GM21786 (cell line): ENCODE measurements around the gene CEMIP2.

Experiments
- ATAC-seq: cut with Tn5 transposase; IDR thresholded peaks from one replicate; pipeline ENCODE4 v1.9.1; 2021; ENCODE audit not compliant: unreplicated experiment

Gene CEMIP2

DNA sequence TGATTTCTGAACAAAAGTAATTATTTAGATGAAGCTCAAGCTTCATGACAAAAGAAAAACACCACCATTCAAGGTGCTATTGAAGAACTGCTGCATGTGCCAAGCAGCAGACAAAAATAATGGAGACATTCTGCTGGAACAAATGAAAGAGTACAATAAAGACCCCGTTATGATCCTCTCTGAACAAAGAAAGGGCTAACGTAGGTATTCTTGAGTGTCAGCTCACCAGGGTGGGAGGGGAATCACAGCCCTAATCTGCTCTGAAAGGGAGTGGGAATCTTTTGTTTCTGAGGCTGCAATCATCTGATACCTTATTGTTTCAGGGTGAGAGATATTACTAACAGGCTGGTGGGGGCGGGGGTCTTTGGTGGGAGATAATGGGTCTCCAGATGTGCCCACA is 15.4 kb downstream of the CEMIP2 start:
- no peak for ATAC-seq

DNA sequence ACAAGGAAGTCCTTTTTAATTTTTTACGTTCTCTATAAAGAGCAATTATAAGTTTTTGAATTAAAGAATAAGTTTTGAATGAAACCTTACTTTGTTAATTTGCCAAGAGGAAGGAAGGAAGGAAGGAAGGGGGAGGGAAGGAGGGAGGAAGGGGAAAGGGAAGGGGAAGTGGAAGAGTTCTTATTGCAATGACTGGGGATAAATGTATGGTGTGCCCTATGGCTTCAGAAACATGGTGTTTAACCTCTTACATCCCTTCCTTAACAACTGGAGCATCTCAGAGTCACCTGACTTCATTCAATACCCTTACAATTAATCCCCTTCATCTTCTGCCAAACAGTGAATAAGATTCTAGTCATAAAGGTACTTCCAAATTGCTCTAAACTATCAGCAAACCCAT is 16.0 kb downstream of the CEMIP2 start:
- no peak for ATAC-seq

DNA sequence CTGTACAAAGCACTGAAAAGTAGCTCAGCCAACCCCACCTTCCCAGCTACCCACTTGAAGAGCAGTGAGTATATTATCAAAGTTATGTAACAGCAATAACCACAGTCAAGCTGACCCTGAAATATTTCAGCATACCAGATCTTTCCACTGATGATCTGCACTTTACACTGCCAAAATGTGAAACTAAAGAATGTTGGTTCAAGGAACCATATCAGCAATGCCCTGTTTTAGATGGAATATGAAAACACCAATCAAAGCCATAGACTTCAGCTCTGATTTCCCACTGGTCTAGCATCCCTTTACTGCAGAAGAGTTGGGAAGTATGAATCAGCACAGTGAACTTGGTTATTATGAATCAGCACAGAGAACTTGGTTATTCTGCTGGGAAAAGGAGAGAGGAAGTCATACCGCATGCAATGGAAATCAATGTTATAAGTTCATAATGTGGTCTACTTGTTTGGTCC is 20.0 kb downstream of the CEMIP2 start:
- ATAC-seq = no peak

GRCh38 chr9:71747576-71747975 is 20.7 kb downstream of the CEMIP2 start:
- no peak for ATAC-seq

- ATAC-seq = no peak
These were observed 21.6 kb downstream of the CEMIP2 start for GRCh38 chr9:71746758-71747125.

- no peak for ATAC-seq
These were observed 22.1 kb downstream of the CEMIP2 start for GRCh38 chr9:71746023-71746757.

DNA sequence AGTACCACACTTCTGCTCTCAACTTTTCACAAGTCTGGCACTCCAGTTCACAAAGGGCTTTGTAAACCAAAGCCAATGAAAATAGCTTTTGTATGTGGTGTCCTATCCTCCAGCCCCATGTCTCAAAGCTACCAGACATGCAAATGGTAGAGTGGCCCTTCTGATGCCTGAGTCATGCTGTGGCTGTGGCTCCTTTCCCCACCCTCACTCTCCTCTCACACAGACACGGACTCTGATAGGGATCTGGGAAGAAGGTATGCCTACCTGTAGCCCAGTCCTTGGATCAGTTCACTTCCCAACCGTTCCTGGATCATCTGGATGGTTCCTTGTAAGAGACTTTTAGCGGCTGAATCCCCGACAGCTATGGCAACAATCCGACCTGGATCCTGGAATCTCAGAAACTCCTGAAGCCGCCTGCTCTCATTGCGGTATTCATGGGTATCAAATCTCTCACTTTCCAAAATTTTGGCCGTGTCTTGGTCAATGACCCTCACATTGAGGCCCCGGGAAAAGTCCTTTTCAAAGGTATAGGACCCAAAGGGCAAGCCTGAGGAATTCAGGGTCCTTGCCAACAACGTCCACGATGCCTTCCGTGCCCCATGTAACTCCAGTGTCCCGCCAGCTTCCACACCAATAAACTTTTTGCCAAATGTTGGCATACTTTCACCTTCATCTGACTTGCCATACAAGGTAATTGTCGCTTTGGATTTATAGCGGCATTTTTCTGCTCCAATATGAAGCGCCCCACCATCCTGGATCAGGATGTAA is 23.4 kb downstream of the CEMIP2 start:
- no peak for ATAC-seq

DNA sequence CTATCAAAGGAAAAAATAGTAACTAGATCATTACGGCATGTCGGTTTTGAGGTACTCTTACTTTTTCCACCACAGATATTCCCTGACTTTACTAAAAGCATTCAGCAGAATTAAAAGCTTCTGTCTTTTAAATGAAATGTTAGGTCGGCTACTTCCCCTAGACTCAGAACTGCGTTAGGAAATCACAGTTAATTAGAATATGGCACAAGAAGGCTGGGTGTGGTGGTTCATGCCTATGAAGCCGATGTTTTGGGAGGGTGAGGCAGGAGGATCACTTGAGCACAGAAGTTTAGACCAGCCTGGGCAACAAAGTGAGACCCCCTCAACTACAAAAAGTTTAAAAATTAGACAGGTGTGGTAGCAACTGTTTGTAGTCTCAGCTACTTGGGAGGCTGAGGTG is 24.4 kb downstream of the CEMIP2 start:
- no peak for ATAC-seq

DNA sequence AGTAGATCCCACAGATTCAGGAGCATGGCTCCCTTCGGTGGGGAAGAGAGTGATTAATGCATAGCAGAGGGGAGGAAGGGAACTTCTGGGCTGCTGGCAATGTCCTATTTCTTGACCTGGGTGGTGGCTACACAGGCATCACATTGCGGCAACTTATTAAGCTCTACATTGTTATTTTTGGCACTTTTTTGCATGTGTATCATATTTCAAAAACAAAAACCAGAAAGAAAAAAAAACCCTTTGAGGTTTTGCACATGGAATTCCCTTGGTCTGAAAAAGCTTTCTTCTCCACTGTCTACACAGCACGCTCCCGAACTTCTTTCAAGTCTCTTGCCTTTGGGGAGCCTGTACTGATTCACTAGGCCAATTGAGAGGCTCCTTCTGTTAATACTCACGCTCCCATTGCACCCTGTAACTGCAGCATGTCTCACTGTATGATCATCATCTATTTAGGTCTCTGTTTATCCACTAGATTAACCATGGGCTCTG is 25.1 kb downstream of the CEMIP2 start:
- ATAC-seq = no peak

DNA sequence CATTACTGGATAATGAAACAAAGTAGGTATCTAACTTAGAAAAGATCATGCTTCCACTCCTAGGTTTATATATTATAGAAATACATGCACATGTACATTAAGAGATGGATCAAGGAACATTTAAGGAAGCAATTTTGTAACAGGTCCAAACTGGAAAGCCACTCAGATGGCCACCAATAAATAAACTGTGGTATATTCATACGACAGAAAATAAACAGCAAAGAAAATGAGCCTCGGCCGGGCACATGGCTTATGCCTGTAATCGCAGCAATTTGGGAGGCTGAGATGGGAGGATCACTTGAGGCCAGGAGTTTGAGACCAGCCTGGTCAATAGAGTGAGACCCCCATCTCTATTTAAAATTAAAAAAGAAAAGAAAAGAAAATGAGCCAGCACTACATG is 25.6 kb downstream of the CEMIP2 start:
- no peak for ATAC-seq

DNA sequence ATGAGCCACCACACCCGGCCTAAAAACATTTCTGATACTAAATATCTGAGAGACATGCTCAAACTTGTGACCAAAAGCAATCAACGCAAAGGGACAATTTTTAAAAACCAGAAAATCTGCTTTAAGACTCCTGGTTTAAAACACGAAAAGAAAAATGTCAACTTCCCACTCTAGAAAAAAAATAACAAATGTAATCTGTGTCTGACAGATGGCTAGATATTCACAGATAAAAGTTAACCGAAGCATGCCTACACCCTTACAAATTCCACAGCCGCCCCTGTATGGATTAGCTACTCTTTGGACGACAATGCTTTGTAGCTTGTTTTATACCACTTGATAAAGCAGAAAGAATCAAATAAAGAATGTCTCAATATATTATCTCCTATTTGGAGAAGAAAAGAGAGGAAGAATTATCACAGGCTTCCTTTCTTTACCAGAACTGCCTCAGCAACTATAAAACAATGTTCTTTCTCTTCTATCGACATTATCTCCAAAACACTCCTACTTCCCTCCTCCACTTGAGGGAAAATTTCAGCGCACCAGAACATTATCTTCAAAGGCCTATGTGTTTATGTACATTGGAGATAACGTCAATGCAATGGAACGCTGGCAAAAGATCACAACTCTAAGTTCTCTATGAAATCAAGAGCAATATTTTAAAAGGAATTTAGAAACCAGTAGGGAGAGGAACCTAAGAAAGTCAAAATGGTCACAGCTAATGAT is 26.2 kb downstream of the CEMIP2 start:
- no peak for ATAC-seq

- ATAC-seq = no peak
These were observed 28.1 kb downstream of the CEMIP2 start for GRCh38 chr9:71740199-71740598.

DNA sequence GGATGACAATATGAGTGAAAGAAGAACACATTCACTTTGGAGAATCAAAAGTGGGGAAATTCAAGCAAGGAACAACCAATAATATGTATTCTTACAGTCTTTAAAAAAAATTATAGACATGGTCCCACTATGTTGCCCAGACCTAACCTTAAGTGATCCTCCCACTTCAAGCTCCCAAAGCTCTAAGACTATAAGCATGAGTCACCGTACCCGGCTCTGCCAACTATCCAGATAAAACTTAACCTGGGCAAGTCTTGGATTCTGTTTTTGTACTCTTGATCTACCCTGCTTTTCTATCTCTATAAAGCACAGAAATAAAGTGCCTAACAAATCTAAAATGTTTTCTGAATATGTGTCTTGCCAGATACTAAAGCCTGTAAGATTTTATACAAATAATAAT is 30.9 kb downstream of the CEMIP2 start:
- ATAC-seq = no peak

DNA sequence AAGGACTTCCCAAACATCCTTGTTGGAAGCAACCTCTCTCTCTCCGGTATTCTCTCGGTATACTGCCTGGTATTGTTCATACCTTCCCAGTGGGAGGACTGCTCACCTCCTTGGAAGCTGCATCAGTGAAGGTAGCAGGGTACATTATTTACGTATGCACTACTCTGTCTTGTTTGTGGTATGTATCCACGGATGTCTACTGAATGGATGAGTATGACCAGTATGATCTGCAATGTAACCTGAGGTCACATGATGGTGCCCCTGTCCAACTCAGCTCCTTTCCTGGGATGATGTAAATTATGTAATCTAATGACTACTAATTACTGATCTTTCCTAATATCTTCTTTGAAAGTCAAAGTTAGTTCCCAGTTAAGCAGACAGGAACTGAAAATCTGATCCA is 32.1 kb downstream of the CEMIP2 start:
- ATAC-seq = no peak

DNA sequence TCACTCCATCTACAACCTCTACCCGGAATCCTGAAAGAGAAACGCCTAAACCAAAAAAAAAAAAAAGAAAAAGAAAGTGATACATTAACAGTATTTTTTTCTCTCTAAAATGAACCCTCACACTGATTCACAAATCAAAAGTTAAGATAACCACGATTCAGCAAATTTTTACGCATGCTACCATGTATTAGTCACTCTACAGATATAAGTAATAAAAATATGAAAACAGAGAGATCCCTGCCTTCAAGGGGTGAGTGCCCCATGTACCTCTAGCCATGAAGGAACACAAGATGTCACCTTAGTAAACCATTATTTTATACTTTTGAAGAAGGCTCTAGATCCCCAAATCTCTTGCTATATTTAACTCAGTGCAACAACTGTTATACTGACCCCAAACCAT is 33.4 kb downstream of the CEMIP2 start:
- no peak for ATAC-seq

DNA sequence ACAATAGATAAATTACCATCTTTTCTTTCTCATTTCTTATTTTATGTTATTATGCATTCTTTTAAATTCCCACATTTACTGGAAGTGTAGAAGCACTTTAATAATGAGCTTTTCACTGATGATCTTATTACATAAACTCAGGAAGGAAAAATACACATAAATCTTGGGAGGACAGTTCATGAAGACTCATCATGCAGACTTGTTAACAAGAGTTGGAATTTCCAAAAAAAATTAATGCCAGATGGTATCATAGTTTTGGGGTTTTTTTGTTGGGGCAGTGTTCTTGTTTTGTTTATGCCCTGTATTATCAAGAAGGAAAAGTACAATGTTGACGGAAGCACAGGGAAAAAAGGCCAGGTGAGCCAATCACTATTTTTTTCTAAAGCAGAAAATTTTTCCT is 35.1 kb downstream of the CEMIP2 start:
- no peak for ATAC-seq

GRCh38 chr9:71729816-71730526 is 38.3 kb downstream of the CEMIP2 start:
- ATAC-seq = no peak

- no peak for ATAC-seq
These were observed 41.6 kb downstream of the CEMIP2 start for GRCh38 chr9:71726723-71727122.

- ATAC-seq = no peak
These were observed 42.5 kb downstream of the CEMIP2 start for GRCh38 chr9:71725590-71726338.

DNA sequence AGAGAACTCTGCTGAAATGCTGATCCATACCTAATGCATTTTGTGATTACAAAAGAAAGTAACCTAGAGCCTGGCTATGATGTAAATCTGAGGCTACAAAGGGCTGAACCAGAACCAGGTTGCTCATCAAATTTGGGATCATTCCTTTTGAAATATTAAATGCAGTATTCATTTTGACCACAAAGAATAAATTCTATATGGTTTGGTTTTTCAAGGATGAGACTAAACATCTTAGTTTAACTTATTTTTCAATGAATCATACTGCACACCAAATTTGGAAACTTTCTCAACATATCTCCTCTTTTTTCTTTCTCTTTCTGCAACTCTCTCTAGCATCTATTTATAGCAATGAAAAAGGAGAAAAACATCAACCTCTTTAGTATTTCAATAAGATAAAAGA is 46.5 kb downstream of the CEMIP2 start:
- no peak for ATAC-seq
